LNCAP (cell line): ENCODE results near the gene RANBP1.

Source experiments
- CTCF ChIP-seq: fragments of 450-650 bp; IDR thresholded peaks from 2 replicates; pipeline ENCODE4 v1.5.1; 2017; ENCODE audit warnings: mild to moderate bottlenecking

Gene RANBP1

DNA sequence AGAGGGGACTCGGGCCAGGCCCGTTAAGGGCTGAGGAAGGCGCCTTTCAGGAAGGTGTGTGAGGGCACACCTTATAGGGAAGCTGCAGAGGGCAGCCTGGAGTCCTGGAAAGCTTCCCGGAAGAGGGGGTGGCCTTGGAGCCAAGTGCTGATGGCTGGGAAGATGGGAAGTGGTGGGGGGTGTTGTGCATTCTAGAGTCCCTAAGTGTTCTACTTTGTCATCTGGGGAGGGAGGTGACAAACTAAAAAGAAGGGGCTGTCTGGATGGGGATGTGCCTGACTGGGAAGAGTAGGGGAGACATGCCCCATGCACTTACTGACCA, 22.5 kb downstream of the RANBP1 start:
- peak; percentile 17; the same call in 1 of the 2 replicates for TF ChIP-seq CTCF

DNA sequence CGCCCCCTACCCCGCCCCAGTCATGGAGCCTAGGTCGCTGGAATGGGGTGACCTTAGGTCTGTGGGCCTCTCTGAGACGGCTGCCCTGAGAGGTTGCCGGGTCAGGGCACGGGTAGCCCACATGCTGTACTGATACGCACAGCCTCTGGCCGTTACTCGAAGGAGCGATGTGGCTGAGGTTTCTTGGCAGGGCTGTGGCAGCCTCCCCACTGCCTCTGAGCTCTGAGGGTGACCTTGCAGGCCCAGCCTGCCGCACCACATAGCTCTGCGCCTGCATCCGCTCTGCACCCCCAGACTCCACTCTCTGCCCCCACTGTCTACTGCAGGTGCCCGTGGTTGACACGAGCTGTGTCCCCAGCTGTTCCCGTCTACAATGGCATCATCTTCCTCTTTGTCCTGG, 23.0 kb downstream of the RANBP1 start:
- no peak for TF ChIP-seq CTCF

GRCh38 chr22:20139391-20140106, 23.6 kb downstream of the RANBP1 start:
- TF ChIP-seq CTCF, result no peak

DNA sequence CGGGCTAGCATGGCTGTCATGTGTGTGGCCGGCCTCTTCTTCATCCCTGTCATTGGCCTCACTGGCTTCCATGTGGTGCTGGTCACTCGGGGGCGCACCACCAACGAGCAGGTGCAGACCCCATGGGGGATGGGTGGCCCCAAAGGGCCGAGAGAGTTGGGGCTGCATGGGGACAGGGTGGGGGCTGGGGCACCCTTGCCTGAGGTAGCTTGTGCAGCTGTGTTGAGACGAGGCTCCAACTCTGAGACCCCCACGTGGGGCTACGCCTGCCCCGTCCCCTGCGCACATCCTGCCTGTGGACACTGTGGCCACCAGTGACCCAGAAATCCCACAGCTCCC, 24.2 kb downstream of the RANBP1 start:
- TF ChIP-seq CTCF, result no peak

GRCh38 chr22:20140521-20140964, 24.6 kb downstream of the RANBP1 start:
- no peak for TF ChIP-seq CTCF

DNA sequence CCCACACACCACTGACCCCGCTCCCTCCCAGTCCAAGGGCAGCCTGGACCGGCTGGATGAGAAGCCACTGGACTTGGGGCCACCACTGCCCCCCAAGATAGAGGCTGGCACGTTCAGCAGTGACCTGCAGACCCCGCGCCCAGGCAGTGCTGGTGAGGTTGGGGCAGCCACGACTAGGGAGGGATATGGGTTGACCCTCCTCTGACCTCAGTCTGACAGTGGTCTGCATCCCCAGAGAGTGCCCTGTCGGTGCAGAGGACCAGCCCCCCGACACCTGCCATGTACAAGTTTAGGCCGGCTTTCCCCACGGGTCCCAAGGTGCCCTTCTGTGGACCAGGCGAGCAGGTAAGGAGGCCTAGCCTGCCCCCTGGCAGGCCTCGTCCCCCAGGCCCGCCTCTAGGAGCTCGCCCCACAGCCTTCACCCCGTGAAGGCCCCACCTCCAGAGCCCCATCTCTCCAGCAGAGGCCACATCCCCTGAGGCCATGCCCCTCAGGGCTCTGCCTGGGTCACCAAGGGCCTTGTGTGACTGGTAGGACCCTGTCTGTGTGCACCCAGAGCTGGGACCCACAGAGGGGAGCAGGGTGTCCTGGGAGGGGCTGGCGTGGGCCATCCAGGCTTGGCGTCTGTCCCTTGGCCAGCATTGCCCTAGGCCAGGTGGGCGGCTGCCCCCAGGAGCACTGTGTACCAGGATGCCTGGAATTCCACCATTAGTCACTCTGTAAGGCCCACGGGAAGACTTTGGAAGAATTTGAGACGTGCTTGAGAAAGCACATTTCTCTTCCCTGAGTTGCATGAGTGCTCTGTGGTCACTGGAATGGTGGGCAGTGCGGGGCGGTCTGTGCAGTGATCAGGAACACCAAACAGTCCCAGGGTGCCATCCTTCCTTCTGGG, 25.5 kb downstream of the RANBP1 start:
- no peak for TF ChIP-seq CTCF

- no peak for TF ChIP-seq CTCF
These were observed 27.1 kb downstream of the RANBP1 start for GRCh38 chr22:20142711-20143621.
